Measurements from ENCODE around the gene NT5DC1. TPM values are rescaled to one million over a fixed set of nuclear protein-coding genes. Genes with fewer than 3 reads are reported as not detected.
A peak's percentile ranks its signal among the peaks of the same experiment; 100 is the strongest.

The NT5DC1 gene
- total and polyA plus RNA-seq, 3 donors from 2014 or later, result 10.7 to 28.2 (median 22.8) TPM

- Histone ChIP-seq H3K27ac (peak overlapping the region in 1 of 2 donors; percentile 91), H3K9me3 (no peaks in the 10 kb centered on the region), H3K36me3 (ENCODE audit: low read depth, missing control alignments) (no peaks in the 10 kb centered on the region), H3K27me3 (no peaks in the 10 kb centered on the region), H3K4me3 (peak overlapping the region in 1 of 2 donors; percentile 100), H3K4me1 (peaks cover 34% of the 10 kb centered on the region)
- peak; percentile 38 for DNase-seq
- no peak for TF ChIP-seq POLR2A (IDR thresholded peaks at IDR 0.05)
- no peak for TF ChIP-seq CTCF (IDR thresholded peaks at IDR 0.05)
- WGBS, 2 donors, result 24 to 26% methylated on average over 5 of the region's 5 CpGs
- intact Hi-C loops (cut with DNase I; ENCODE audit: low total_unique reads), result no loop called here
Measured at GRCh38 chr6:116255246-116255800, 154.7 kb downstream of the NT5DC1 start.

GRCh38 chr6:116256694-116257093 lies 156.0 kb downstream of the NT5DC1 start:
- Histone ChIP-seq H3K27me3 (no peaks in the 10 kb centered on the region), H3K36me3 (ENCODE audit: low read depth, missing control alignments) (no peaks in the 10 kb centered on the region), H3K9me3 (no peaks in the 10 kb centered on the region), H3K4me1 (peaks cover 26% of the 10 kb centered on the region), H3K4me3 (no peak overlapping the region), H3K27ac (no peak overlapping the region)
- 88 to 90% methylated on average over 1 of the region's 1 CpG for WGBS, 2 donors
- TF ChIP-seq CTCF (IDR thresholded peaks at IDR 0.05) (no peak), POLR2A (IDR thresholded peaks at IDR 0.05) (no peak)
- DNase-seq, result no peak
- intact Hi-C loops (cut with DNase I; ENCODE audit: low total_unique reads), result no loop called here

- Histone ChIP-seq H3K4me3 (no peak overlapping the region), H3K36me3 (ENCODE audit: low read depth, missing control alignments) (no peaks in the 10 kb centered on the region), H3K9me3 (no peaks in the 10 kb centered on the region), H3K27ac (no peak overlapping the region), H3K27me3 (no peaks in the 10 kb centered on the region), H3K4me1 (peaks cover 12% of the 10 kb centered on the region)
- no peak for TF ChIP-seq POLR2A (IDR thresholded peaks at IDR 0.05)
- no peak for TF ChIP-seq CTCF (IDR thresholded peaks at IDR 0.05)
- DNase-seq, result no peak
- intact Hi-C loops (cut with DNase I; ENCODE audit: low total_unique reads), result no loop called here
- WGBS, 2 donors, result 85 to 94% methylated on average over 2 to 18 of the region's 18 CpGs
Measured at GRCh38 chr6:116258520-116258919, 157.9 kb downstream of the NT5DC1 start.

- H3K4me3 ChIP-seq, result no peak overlapping the region
- DNase-seq, result no peak
- 85 to 90% methylated on average over 1 of the region's 1 CpG for WGBS, 2 donors
- no peaks in the 10 kb centered on the region for H3K9me3 ChIP-seq
- H3K4me1 ChIP-seq, result no peaks in the 10 kb centered on the region
- no peak overlapping the region for H3K27ac ChIP-seq
- H3K27me3 ChIP-seq, result no peaks in the 10 kb centered on the region
- TF ChIP-seq POLR2A (IDR thresholded peaks at IDR 0.05) (no peak), CTCF (IDR thresholded peaks at IDR 0.05) (no peak)
- no peaks in the 10 kb centered on the region for H3K36me3 ChIP-seq (ENCODE audit: low read depth, missing control alignments)
- intact Hi-C loops (cut with DNase I; ENCODE audit: low total_unique reads), result no loop called here
Measured at GRCh38 chr6:116263353-116263752, 162.7 kb downstream of the NT5DC1 start.
